Islet precursor cell (in vitro differentiated cells): Measurements from ENCODE around the gene OST4.

ENCODE experiments used
- DNase-seq: peaks from one replicate; pipeline ENCODE4 v3.0.0-alpha.2; 2018

The OST4 gene

GRCh38 chr2:27092696-27093429 is 21.4 kb upstream of the OST4 start:
- DNase-seq: no peak

- DNase-seq: no peak
Measured at GRCh38 chr2:27091746-27092695, 20.6 kb upstream of the OST4 start.

GRCh38 chr2:27089111-27089954 is 17.9 kb upstream of the OST4 start:
- DNase-seq: no peak

GRCh38 chr2:27088634-27089033 is 17.2 kb upstream of the OST4 start:
- DNase-seq: no peak

- DNase-seq: no peak
Measured at GRCh38 chr2:27087823-27088410, 16.5 kb upstream of the OST4 start.

GRCh38 chr2:27086724-27087593 is 15.5 kb upstream of the OST4 start, which contains the start of gene KHK:
KHK (plus strand) TSS chr2:27086772; CDS start chr2:27087260, 488 bp downstream.
- no peak for DNase-seq

GRCh38 chr2:27086090-27086723 is 14.8 kb upstream of the OST4 start:
- peak; percentile 98 for DNase-seq

- DNase-seq: peak; percentile 85
Measured at GRCh38 chr2:27085673-27086089, 14.2 kb upstream of the OST4 start.

GRCh38 chr2:27085062-27085672 is 13.7 kb upstream of the OST4 start:
- no peak for DNase-seq

- no peak for DNase-seq
Measured at GRCh38 chr2:27084297-27085061, 13.0 kb upstream of the OST4 start.

GRCh38 chr2:27083410-27084296 is 12.2 kb upstream of the OST4 start:
- DNase-seq: no peak

GRCh38 chr2:27082773-27083409 is 11.4 kb upstream of the OST4 start:
- no peak for DNase-seq

GRCh38 chr2:27081984-27082772 is 10.7 kb upstream of the OST4 start:
- DNase-seq: no peak

- DNase-seq: no peak
Measured at GRCh38 chr2:27080603-27080936, 9.1 kb upstream of the OST4 start.

GRCh38 chr2:27080140-27080469 is 8.7 kb upstream of the OST4 start:
- DNase-seq: no peak

- no peak for DNase-seq
Measured at GRCh38 chr2:27079233-27080139, 8.0 kb upstream of the OST4 start.
